H1 (cell line): ENCODE measurements around the gene ITGA6. TPM values are rescaled to one million over a fixed set of nuclear protein-coding genes. Genes with fewer than 3 reads are reported as not detected.

Experiments
- CTCF ChIA-PET: fragments of 300-600 bp; sonication (Branson Sonifier 250); formaldehyde crosslinking; loops from one replicate; lab custom pipeline; 2021; ENCODE audit not compliant: partially characterized antibody; lab: Charles Lee
- POLR2A ChIA-PET: fragments of 300-600 bp; sonication (Branson Sonifier 250); formaldehyde crosslinking; loops from one replicate; lab custom pipeline; 2021; ENCODE audit warnings: inconsistent platforms; ENCODE audit not compliant: partially characterized antibody; lab: Charles Lee
- DNase-seq, 2 experiments: peaks; one replicate each; pipeline versions ENCODE4 v3.0.0 to v3.0.0-alpha.2; 2010 to 2022; ENCODE audit warnings: low spot score in 2 of 2, low read depth in 1 of 2, mixed read lengths in 1 of 2
- FAIRE-seq: peaks from 2 replicates; lab custom pipeline; 2011; peaks lifted over from hg19 to GRCh38; lab: Jason Lieb, UNC
- H2AFZ ChIP-seq: 2 replicates; pipeline ENCODE4 v1.8.1; 2012; ENCODE audit warnings: low read length, inconsistent platforms
- H2AK5ac ChIP-seq: 2 replicates; pipeline ENCODE4 v1.6.1; 2013; ENCODE audit warnings: low read depth, low read length
- H2BK120ac ChIP-seq: replicated peaks from 2 replicates; pipeline ENCODE3; 2013; ENCODE audit warnings: low read depth, low read length, inconsistent platforms
- H2BK12ac ChIP-seq: 2 replicates; pipeline ENCODE4 v1.6.1; 2013; ENCODE audit warnings: low read depth, low read length
- H2BK15ac ChIP-seq: 2 replicates; pipeline ENCODE4 v1.6.1; 2013; ENCODE audit warnings: low read length
- H2BK20ac ChIP-seq: 2 replicates; pipeline ENCODE4 v1.6.1; 2013; ENCODE audit warnings: low read length
- H2BK5ac ChIP-seq: 2 replicates; pipeline ENCODE4 v1.6.1; 2013; ENCODE audit warnings: low read depth, low read length
- H3K14ac ChIP-seq: 2 replicates; pipeline ENCODE4 v1.6.1; 2013; ENCODE audit warnings: inconsistent platforms; ENCODE audit not compliant: insufficient read length
- H3K18ac ChIP-seq: 2 replicates; pipeline ENCODE4 v1.6.1; 2013; ENCODE audit warnings: low read length; ENCODE audit errors: extremely low read depth
- H3K23ac ChIP-seq: 2 replicates; pipeline ENCODE4 v1.6.1; 2013; ENCODE audit warnings: inconsistent platforms; ENCODE audit not compliant: insufficient read length
- H3K23me2 ChIP-seq: 2 replicates; pipeline ENCODE4 v1.6.1; 2013; ENCODE audit warnings: low read depth, low read length
- H3K27ac ChIP-seq: 2 replicates; pipeline ENCODE4 v1.6.1; 2011; ENCODE audit warnings: low read depth, low read length, inconsistent platforms
- H3K27me3 ChIP-seq, 4 experiments: replicated peaks in 1 of 4; 1 replicate in 1 of 4; 2 replicates in 3 of 4; pipeline versions ENCODE4 v1.6.1 to v1.8.1; 2011 to 2013; ENCODE audit warnings: low read length in 3 of 4, mild to moderate bottlenecking in 3 of 4, inconsistent platforms in 2 of 4, mixed read lengths in 2 of 4, moderate library complexity in 1 of 4; ENCODE audit not compliant: control insufficient read depth in 3 of 4, insufficient read depth in 3 of 4; ENCODE audit errors: extremely low read depth in 1 of 4
- H3K36me3 ChIP-seq, 4 experiments: 2 replicates each; pipeline versions ENCODE4 v1.6.1 to v1.8.1; 2011 to 2013; ENCODE audit warnings: mild to moderate bottlenecking in 4 of 4, low read length in 3 of 4, moderate library complexity in 2 of 4, control low read depth in 1 of 4, inconsistent platforms in 1 of 4; ENCODE audit not compliant: insufficient read depth in 4 of 4, control insufficient read depth in 2 of 4
- H3K4ac ChIP-seq: replicated peaks from 2 replicates; pipeline ENCODE3; 2013; ENCODE audit warnings: low read length, low read depth, mixed read lengths, inconsistent platforms; ENCODE audit not compliant: insufficient read length
- H3K4me1 ChIP-seq, 4 experiments: replicated peaks in 1 of 4; 1 replicate in 1 of 4; 2 replicates in 3 of 4; pipeline versions ENCODE4 v1.6.1 to v1.8.1; 2011 to 2013; ENCODE audit warnings: low read length in 3 of 4, inconsistent platforms in 2 of 4, mixed read lengths in 1 of 4; ENCODE audit not compliant: insufficient read depth in 4 of 4, control insufficient read depth in 3 of 4
- H3K4me2 ChIP-seq, 2 experiments: 2 replicates each; pipeline versions ENCODE4 v1.6.1 to v1.8.1; 2011 to 2013; ENCODE audit warnings: low read depth in 2 of 2, low read length in 2 of 2, control low read depth in 1 of 2, inconsistent platforms in 1 of 2, mild to moderate bottlenecking in 1 of 2; ENCODE audit not compliant: insufficient read depth in 1 of 2
- H3K4me3 ChIP-seq, 4 experiments: fragments of 200-600, 300-600 bp in 1 of 4; sonication (generic), shearing (Covaris generic), sonication (Bioruptor Twin) in 1 of 4; 2 replicates each; pipeline versions ENCODE4 v1.5.1 to v1.8.1; 2011 to 2016; ENCODE audit warnings: low read length in 4 of 4, low read depth in 3 of 4, control low read depth in 2 of 4, inconsistent platforms in 2 of 4, mild to moderate bottlenecking in 2 of 4, mixed read lengths in 1 of 4, moderate library complexity in 1 of 4; ENCODE audit not compliant: insufficient read depth in 2 of 4; ENCODE audit errors: extremely low read depth in 1 of 4
- H3K56ac ChIP-seq: replicated peaks from 2 replicates; pipeline ENCODE3; 2013; ENCODE audit warnings: low read depth, mild to moderate bottlenecking, mixed read lengths, low read length, inconsistent platforms; ENCODE audit not compliant: insufficient read length
- H3K79me1 ChIP-seq: 2 replicates; pipeline ENCODE4 v1.6.1; 2013; ENCODE audit warnings: low read depth, low read length, control low read depth
- H3K79me2 ChIP-seq, 2 experiments: 2 replicates each; pipeline versions ENCODE4 v1.6.1 to v1.8.1; 2012 to 2013; ENCODE audit warnings: low read length in 2 of 2, mild to moderate bottlenecking in 2 of 2, inconsistent platforms in 1 of 2; ENCODE audit not compliant: insufficient read depth in 2 of 2, control insufficient read depth in 1 of 2
- H3K9ac ChIP-seq, 4 experiments: replicated peaks in 1 of 4; 1 replicate in 1 of 4; 2 replicates in 3 of 4; pipeline versions ENCODE4 v1.6.1 to v1.8.1; 2011 to 2013; ENCODE audit warnings: low read depth in 3 of 4, low read length in 3 of 4, control low read depth in 2 of 4, mild to moderate bottlenecking in 2 of 4, moderate library complexity in 2 of 4, inconsistent platforms in 1 of 4; ENCODE audit errors: extremely low read depth in 1 of 4
- H3K9me3 ChIP-seq, 2 experiments: 2 replicates each; pipeline versions ENCODE4 v1.6.1 to v1.8.1; 2012 to 2013; ENCODE audit warnings: mild to moderate bottlenecking in 2 of 2, moderate library complexity in 2 of 2, control low read depth in 1 of 2, inconsistent platforms in 1 of 2, low read depth in 1 of 2, low read length in 1 of 2, mixed read lengths in 1 of 2; ENCODE audit not compliant: insufficient read depth in 2 of 2
- H4K20me1 ChIP-seq, 2 experiments: replicated peaks in 1 of 2; 2 replicates each; pipeline versions ENCODE3 to v1.8.1; 2011 to 2013; ENCODE audit warnings: inconsistent platforms in 2 of 2, low read length in 2 of 2, mild to moderate bottlenecking in 1 of 2; ENCODE audit not compliant: insufficient read depth in 2 of 2, control insufficient read depth in 1 of 2
- H4K5ac ChIP-seq: 2 replicates; pipeline ENCODE4 v1.6.1; 2013; ENCODE audit warnings: low read length, low read depth, mixed read lengths, inconsistent platforms; ENCODE audit not compliant: insufficient read length
- H4K8ac ChIP-seq: 2 replicates; pipeline ENCODE4 v1.8.0; 2013; ENCODE audit warnings: mild to moderate bottlenecking, moderate library complexity, low read length, inconsistent platforms; ENCODE audit not compliant: insufficient read depth; ENCODE audit errors: extremely low read depth
- H4K91ac ChIP-seq: replicated peaks from 2 replicates; pipeline ENCODE3; 2013; ENCODE audit warnings: low read length, mixed read lengths, inconsistent platforms; ENCODE audit not compliant: insufficient read length
- E2F6 ChIP-seq: IDR thresholded peaks from 2 replicates; pipeline ENCODE4 v1.6.1; 2012; ENCODE audit warnings: inconsistent platforms
- GTF2F1 ChIP-seq: IDR thresholded peaks from 2 replicates; pipeline ENCODE4 v1.6.1; 2012; ENCODE audit warnings: low read depth, low read length, improper control_type of control experiment, borderline replicate concordance
- JUND ChIP-seq: IDR thresholded peaks from 2 replicates; pipeline ENCODE4 v1.6.1; 2011; ENCODE audit warnings: mild to moderate bottlenecking, improper control_type of control experiment, low read length
- KDM4A ChIP-seq: IDR thresholded peaks from one replicate; pipeline ENCODE4 v1.7.1; 2012; ENCODE audit warnings: low read depth, mild to moderate bottlenecking, moderate library complexity, low read length, inconsistent platforms; ENCODE audit not compliant: severe bottlenecking
- MAFK ChIP-seq: IDR thresholded peaks from 2 replicates; pipeline ENCODE4 v1.6.1; 2012; ENCODE audit warnings: low read depth, mild to moderate bottlenecking, improper control_type of control experiment, low read length
- PHF8 ChIP-seq: fragments of 200-600 bp; sonication (generic); conservative IDR thresholded peaks from 2 replicates; pipeline ENCODE4 v1.7.1; 2012; ENCODE audit warnings: low read depth, mild to moderate bottlenecking, inconsistent platforms, low read length, moderate library complexity
- POLR2A ChIP-seq, 2 experiments: IDR thresholded peaks; 1 replicate in 1 of 2; 2 replicates in 1 of 2; pipeline ENCODE4 v1.6.1; 2011; ENCODE audit warnings: low read depth in 2 of 2, low read length in 2 of 2, mild to moderate bottlenecking in 2 of 2; ENCODE audit errors: control extremely low read depth in 1 of 2
- POU5F1 ChIP-seq: IDR thresholded peaks from 2 replicates; pipeline ENCODE4 v1.6.1; 2011; ENCODE audit warnings: low read depth, mild to moderate bottlenecking, low read length, moderate library complexity
- RBBP5 ChIP-seq: IDR thresholded peaks from 2 replicates; pipeline ENCODE4 v1.7.1; 2012; ENCODE audit warnings: low read depth, mild to moderate bottlenecking, inconsistent platforms, low read length, moderate library complexity, borderline replicate concordance
- RFX5 ChIP-seq: IDR thresholded peaks from 2 replicates; pipeline ENCODE4 v1.6.1; 2011; ENCODE audit warnings: low read depth, low read length, improper control_type of control experiment, borderline replicate concordance
- RXRA ChIP-seq: IDR thresholded peaks from 2 replicates; pipeline ENCODE4 v1.6.1; 2011; ENCODE audit warnings: low read depth, mild to moderate bottlenecking, low read length, moderate library complexity; ENCODE audit not compliant: insufficient read depth
- SIRT6 ChIP-seq: IDR thresholded peaks from one replicate; pipeline ENCODE4 v1.7.1; 2012; ENCODE audit warnings: low read length, inconsistent platforms
- SIX5 ChIP-seq: IDR thresholded peaks from 2 replicates; pipeline ENCODE4 v1.6.1; 2011; ENCODE audit warnings: mild to moderate bottlenecking, low read depth, low read length
- SRF ChIP-seq: IDR thresholded peaks from 2 replicates; pipeline ENCODE4 v1.6.1; 2011; ENCODE audit warnings: mild to moderate bottlenecking, low read depth, low read length, moderate library complexity
- SUZ12 ChIP-seq: fragments of 200-600 bp; sonication (generic); IDR thresholded peaks from 2 replicates; pipeline ENCODE4 v1.6.1; 2012; ENCODE audit warnings: mild to moderate bottlenecking, inconsistent platforms, low read length, moderate library complexity, mixed read lengths
- WGBS, 2 experiments: shearing (Covaris generic) in 1 of 2; methylation state at CpG; one replicate each; pipeline versions ENCODE4 v1.1.6 to v1.1.7; 2013 to 2015; ENCODE audit warnings: low lambda C conversion rate in 2 of 2, mixed read lengths in 2 of 2, inconsistent platforms in 1 of 2, low coverage in 1 of 2, missing lambda C conversion rate in 1 of 2; ENCODE audit not compliant: insufficient replicate concordance in 2 of 2, insufficient coverage in 1 of 2, insufficient read length in 1 of 2; ENCODE audit errors: extremely low coverage in 1 of 2, missing lambda C conversion rate in 1 of 2; 5-methylcytosine and 5-hydroxymethylcytosine counted together
- polyA plus RNA-seq, 7 experiments: library from polyadenylated mRNA; depleted of rRNA in 3 of 7; stranded (reverse) in 5 of 7; unstranded in 2 of 7; fragments of >200 nt in 5 of 7; fragments of 200-250 nt in 2 of 7; gene quantifications; 1 replicate in 5 of 7; 2 replicates in 1 of 7; 4 replicates in 1 of 7; pipeline versions ENCODE4 v1.2.1 to v1.2.3, GENCODE V29; 2011 to 2013; ENCODE audit warnings: missing spikeins in 2 of 7, mixed read lengths in 2 of 7
- total RNA-seq: library from RNA; stranded (reverse); fragmentation: NEBNext Ultra II Directional; extraction: Animal tissue kit (Norgen Biotek cat#: 25700); gene quantifications from 2 replicates; pipeline ENCODE4 v1.2.1, GENCODE V29; 2021

Gene ITGA6
- total and polyA plus RNA-seq, 2 of the 8 experiments (the other 6 are each of a cell fraction or from before 2014, with no cell fraction given) = 26.9 to 118 TPM

- WGBS, 2 experiments = 96% methylated on average over 1 of the region's 1 CpG; no CpG with 5 or more reads in 1 of the 2 experiments
- Histone ChIP-seq H2BK12ac (no peak overlapping the region), H3K23ac (no peak overlapping the region), H2BK120ac (no peak overlapping the region), H2AFZ (no peak overlapping the region), H2BK15ac (no peak overlapping the region), H3K4me1 (no peaks in the 10 kb centered on the region), H3K23me2 (no peaks in the 10 kb centered on the region), H4K91ac (no peak overlapping the region), H2BK20ac (no peak overlapping the region), H4K5ac (no peak overlapping the region), H3K14ac (no peak overlapping the region), H3K9ac (no peak overlapping the region), H3K79me2 (no peaks in the 10 kb centered on the region), H3K18ac (no peak overlapping the region), H3K27me3 (no peaks in the 10 kb centered on the region), H2BK5ac (no peak overlapping the region), H3K79me1 (no peaks in the 10 kb centered on the region), H3K4me2 (no peak overlapping the region), H3K36me3 (no peaks in the 10 kb centered on the region), H3K27ac (no peak overlapping the region), H3K4ac (no peak overlapping the region), H2AK5ac (no peak overlapping the region), H4K20me1 (no peaks in the 10 kb centered on the region), H4K8ac (no peak overlapping the region), H3K4me3 (no peak overlapping the region), H3K56ac (no peak overlapping the region), H3K9me3 (no peaks in the 10 kb centered on the region)
- DNase-seq (no peak), FAIRE-seq (no peak)
- POLR2A ChIA-PET = interaction anchor here (0.8 kb wide), 1 partner anchor 95 kb away, joined by 3 read pairs; no protein-coding TSS in a partner anchor
- CTCF ChIA-PET = interaction anchor here (1.2 kb wide), 1 partner anchor 14 kb away, joined by 4 read pairs; no protein-coding TSS in a partner anchor
- TF ChIP-seq KDM4A (no peak), POU5F1 (no peak), SUZ12 (no peak), PHF8 (no peak), SRF (no peak), RBBP5 (no peak), JUND (no peak), POLR2A (IDR thresholded peaks at IDR 0.05; ENCODE audit: control extremely low read depth in 1 of 2, low read depth in 2 of 2, low read length in 2 of 2) (no peak), MAFK (no peak), RFX5 (no peak), GTF2F1 (no peak), SIRT6 (no peak), RXRA (no peak), SIX5 (no peak), E2F6 (no peak)
Measured at GRCh38 chr2:172409042-172409441, 18.3 kb upstream of the ITGA6 start.
